ENCODE measurements around the gene HECW1. TPM values are rescaled to one million over a fixed set of nuclear protein-coding genes. Genes with fewer than 3 reads are reported as not detected.

The HECW1 gene
- total RNA-seq, 1 donor = 2.9 TPM

GRCh38 chr7:43511769-43512515, 399.5 kb downstream of the HECW1 start:
- DNase-seq (ENCODE audit: insufficient read length, low spot score, missing footprints) = no peak

GRCh38 chr7:43513251-43513650, 400.8 kb downstream of the HECW1 start:
- DNase-seq (ENCODE audit: insufficient read length, low spot score, missing footprints) = no peak
- H3K36me3 ChIP-seq (ENCODE audit: insufficient read depth, low read length) = no peaks in the 10 kb centered on the region
- no peaks in the 10 kb centered on the region for H4K20me1 ChIP-seq (ENCODE audit: insufficient read depth, low read length)
- H2AFZ ChIP-seq (ENCODE audit: low read length) = peak overlapping the region; percentile 69
- H3K4me2 ChIP-seq (ENCODE audit: insufficient read depth, low read length) = peak overlapping the region; percentile 60
- H3K9me3 ChIP-seq (ENCODE audit: low read depth, low read length) = no peaks in the 10 kb centered on the region
- H3K27ac ChIP-seq (ENCODE audit: low read depth, low read length) = no peak overlapping the region
- H3K4me3 ChIP-seq (ENCODE audit: insufficient read depth, low read length) = peak overlapping the region; percentile 23
- H3K27me3 ChIP-seq (ENCODE audit: insufficient read depth, low read length) = peaks cover 11% of the 10 kb centered on the region
- H3K4me1 ChIP-seq (ENCODE audit: insufficient read depth, low read length) = peaks cover 18% of the 10 kb centered on the region
- TF ChIP-seq, protein P1, sequence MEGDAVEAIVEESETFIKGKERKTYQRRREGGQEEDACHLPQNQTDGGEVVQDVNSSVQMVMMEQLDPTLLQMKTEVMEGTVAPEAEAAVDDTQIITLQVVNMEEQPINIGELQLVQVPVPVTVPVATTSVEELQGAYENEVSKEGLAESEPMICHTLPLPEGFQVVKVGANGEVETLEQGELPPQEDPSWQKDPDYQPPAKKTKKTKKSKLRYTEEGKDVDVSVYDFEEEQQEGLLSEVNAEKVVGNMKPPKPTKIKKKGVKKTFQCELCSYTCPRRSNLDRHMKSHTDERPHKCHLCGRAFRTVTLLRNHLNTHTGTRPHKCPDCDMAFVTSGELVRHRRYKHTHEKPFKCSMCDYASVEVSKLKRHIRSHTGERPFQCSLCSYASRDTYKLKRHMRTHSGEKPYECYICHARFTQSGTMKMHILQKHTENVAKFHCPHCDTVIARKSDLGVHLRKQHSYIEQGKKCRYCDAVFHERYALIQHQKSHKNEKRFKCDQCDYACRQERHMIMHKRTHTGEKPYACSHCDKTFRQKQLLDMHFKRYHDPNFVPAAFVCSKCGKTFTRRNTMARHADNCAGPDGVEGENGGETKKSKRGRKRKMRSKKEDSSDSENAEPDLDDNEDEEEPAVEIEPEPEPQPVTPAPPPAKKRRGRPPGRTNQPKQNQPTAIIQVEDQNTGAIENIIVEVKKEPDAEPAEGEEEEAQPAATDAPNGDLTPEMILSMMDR (IDR thresholded peaks at IDR 0.05; ENCODE audit: extremely low read depth, low read depth, low read length) = no peak
- no peaks in the 10 kb centered on the region for H3K79me2 ChIP-seq (ENCODE audit: insufficient read depth, low read length)

More at GRCh38 chr7:43511769-43512515, 399.5 kb downstream of the HECW1 start:
- no peaks in the 10 kb centered on the region for H3K79me2 ChIP-seq (ENCODE audit: insufficient read depth, low read length)
- no peaks in the 10 kb centered on the region for H4K20me1 ChIP-seq (ENCODE audit: insufficient read depth, low read length)
- peaks cover 15% of the 10 kb centered on the region for H3K4me1 ChIP-seq (ENCODE audit: insufficient read depth, low read length)
- H3K9me3 ChIP-seq (ENCODE audit: low read depth, low read length) = no peaks in the 10 kb centered on the region
- no peak overlapping the region for H3K27ac ChIP-seq (ENCODE audit: low read depth, low read length)
- no peaks in the 10 kb centered on the region for H3K36me3 ChIP-seq (ENCODE audit: insufficient read depth, low read length)
- TF ChIP-seq, protein P1 (IDR thresholded peaks at IDR 0.05; ENCODE audit: extremely low read depth, low read depth, low read length) = no peak
- no peak overlapping the region for H3K4me2 ChIP-seq (ENCODE audit: insufficient read depth, low read length)
- H3K27me3 ChIP-seq (ENCODE audit: insufficient read depth, low read length) = peaks cover 11% of the 10 kb centered on the region
- no peak overlapping the region for H3K4me3 ChIP-seq (ENCODE audit: insufficient read depth, low read length)
- H2AFZ ChIP-seq (ENCODE audit: low read length) = no peak overlapping the region

- Histone ChIP-seq H3K4me2 (ENCODE audit: insufficient read depth, low read length) (no peak overlapping the region), H3K9me3 (ENCODE audit: low read depth, low read length) (no peaks in the 10 kb centered on the region), H2AFZ (ENCODE audit: low read length) (no peak overlapping the region), H4K20me1 (ENCODE audit: insufficient read depth, low read length) (no peaks in the 10 kb centered on the region), H3K27me3 (ENCODE audit: insufficient read depth, low read length) (peaks cover 3% of the 10 kb centered on the region), H3K4me3 (ENCODE audit: insufficient read depth, low read length) (no peak overlapping the region), H3K4me1 (ENCODE audit: insufficient read depth, low read length) (peaks cover 18% of the 10 kb centered on the region), H3K36me3 (ENCODE audit: insufficient read depth, low read length) (no peaks in the 10 kb centered on the region), H3K79me2 (ENCODE audit: insufficient read depth, low read length) (no peaks in the 10 kb centered on the region), H3K27ac (ENCODE audit: low read depth, low read length) (no peak overlapping the region)
- TF ChIP-seq, protein P1 (IDR thresholded peaks at IDR 0.05; ENCODE audit: extremely low read depth, low read depth, low read length) = no peak
- peak; percentile 31 for DNase-seq (ENCODE audit: insufficient read length, low spot score, missing footprints)
Measured at GRCh38 chr7:43516581-43517342, 404.3 kb downstream of the HECW1 start.

- H3K27me3 ChIP-seq (ENCODE audit: insufficient read depth, low read length) = no peaks in the 10 kb centered on the region
- no peaks in the 10 kb centered on the region for H3K9me3 ChIP-seq (ENCODE audit: low read depth, low read length)
- H3K27ac ChIP-seq (ENCODE audit: low read depth, low read length) = no peak overlapping the region
- H3K4me3 ChIP-seq (ENCODE audit: insufficient read depth, low read length) = no peak overlapping the region
- H3K79me2 ChIP-seq (ENCODE audit: insufficient read depth, low read length) = no peaks in the 10 kb centered on the region
- TF ChIP-seq, protein P1 (IDR thresholded peaks at IDR 0.05; ENCODE audit: extremely low read depth, low read depth, low read length) = no peak
- H3K36me3 ChIP-seq (ENCODE audit: insufficient read depth, low read length) = no peaks in the 10 kb centered on the region
- DNase-seq (ENCODE audit: insufficient read length, low spot score, missing footprints) = no peak
- no peak overlapping the region for H3K4me2 ChIP-seq (ENCODE audit: insufficient read depth, low read length)
- no peak overlapping the region for H2AFZ ChIP-seq (ENCODE audit: low read length)
- no peaks in the 10 kb centered on the region for H4K20me1 ChIP-seq (ENCODE audit: insufficient read depth, low read length)
- peaks cover 25% of the 10 kb centered on the region for H3K4me1 ChIP-seq (ENCODE audit: insufficient read depth, low read length)
Measured at GRCh38 chr7:43517464-43517863, 405.0 kb downstream of the HECW1 start.
